Prostate gland (tissue), 2 donors: ENCODE data around the gene CXCR5.

Experiments used
- POLR2A ChIP-seq: fragments of 450-650 bp; IDR thresholded peaks from one replicate; pipeline ENCODE4 v1.6.1; 2016; ENCODE audit warnings: antibody characterized with exemption, mild to moderate bottlenecking
- POLR2AphosphoS5 ChIP-seq: sonication (generic); formaldehyde crosslinking; IDR thresholded peaks from one replicate; pipeline ENCODE4 v1.6.1; 2017; ENCODE audit warnings: antibody characterized with exemption
- TF ChIP-seq, protein P1 (sequence below), 4 experiments: fragments of 200-600 bp in 2 of 4; fragments of 450-650 bp in 2 of 4; sonication (generic) in 2 of 4; IDR thresholded peaks; 1 replicate in 3 of 4; 2 replicates in 1 of 4; pipeline ENCODE4 v1.5.1; 2016 to 2019; ENCODE audit warnings: antibody characterized with exemption in 4 of 4, mild to moderate bottlenecking in 2 of 4, moderate library complexity in 2 of 4

DNA sequence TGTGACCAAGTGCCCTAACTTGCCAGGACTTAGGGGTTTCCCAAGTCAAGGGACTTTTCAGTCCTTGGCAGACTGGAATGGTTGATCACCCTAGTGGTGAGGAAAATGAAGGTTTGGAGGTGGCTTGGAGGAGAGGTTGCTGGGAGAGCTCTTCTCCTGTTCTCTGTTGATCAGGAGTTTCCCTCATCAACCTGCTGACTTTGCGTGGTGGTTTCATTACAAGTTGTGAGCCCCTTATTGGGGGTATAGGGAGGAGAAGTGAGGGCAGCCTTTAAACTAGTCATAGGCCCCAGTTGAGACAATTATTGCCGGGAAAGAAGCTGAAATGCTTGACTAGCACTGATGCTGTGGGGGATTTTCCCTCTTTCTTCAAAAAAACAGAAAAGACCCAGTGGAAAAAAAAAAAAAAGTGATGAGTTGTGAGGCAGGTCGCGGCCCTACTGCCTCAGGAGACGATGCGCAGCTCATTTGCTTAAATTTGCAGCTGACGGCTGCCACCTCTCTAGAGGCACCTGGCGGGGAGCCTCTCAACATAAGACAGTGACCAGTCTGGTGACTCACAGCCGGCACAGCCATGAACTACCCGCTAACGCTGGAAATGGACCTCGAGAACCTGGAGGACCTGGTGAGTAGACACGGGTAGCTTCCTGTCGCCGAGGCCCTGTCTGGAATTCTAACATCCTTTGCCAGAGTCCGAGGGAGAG lies at the start of gene CXCR5:
- TF ChIP-seq, protein P1, sequence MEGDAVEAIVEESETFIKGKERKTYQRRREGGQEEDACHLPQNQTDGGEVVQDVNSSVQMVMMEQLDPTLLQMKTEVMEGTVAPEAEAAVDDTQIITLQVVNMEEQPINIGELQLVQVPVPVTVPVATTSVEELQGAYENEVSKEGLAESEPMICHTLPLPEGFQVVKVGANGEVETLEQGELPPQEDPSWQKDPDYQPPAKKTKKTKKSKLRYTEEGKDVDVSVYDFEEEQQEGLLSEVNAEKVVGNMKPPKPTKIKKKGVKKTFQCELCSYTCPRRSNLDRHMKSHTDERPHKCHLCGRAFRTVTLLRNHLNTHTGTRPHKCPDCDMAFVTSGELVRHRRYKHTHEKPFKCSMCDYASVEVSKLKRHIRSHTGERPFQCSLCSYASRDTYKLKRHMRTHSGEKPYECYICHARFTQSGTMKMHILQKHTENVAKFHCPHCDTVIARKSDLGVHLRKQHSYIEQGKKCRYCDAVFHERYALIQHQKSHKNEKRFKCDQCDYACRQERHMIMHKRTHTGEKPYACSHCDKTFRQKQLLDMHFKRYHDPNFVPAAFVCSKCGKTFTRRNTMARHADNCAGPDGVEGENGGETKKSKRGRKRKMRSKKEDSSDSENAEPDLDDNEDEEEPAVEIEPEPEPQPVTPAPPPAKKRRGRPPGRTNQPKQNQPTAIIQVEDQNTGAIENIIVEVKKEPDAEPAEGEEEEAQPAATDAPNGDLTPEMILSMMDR (IDR thresholded peaks at IDR 0.05) = no peak
- TF ChIP-seq POLR2AphosphoS5 (no peak), POLR2A (no peak)
